HG03558 (cell line): ENCODE results near the gene DAND5.
"Not testable (repeated sequence)": the region's sequence is repeated elsewhere in the genome, so short reads cannot be mapped to it uniquely, and the experiment has no call there.

Source experiments
- ATAC-seq: cut with Tn5 transposase; IDR thresholded peaks from one replicate; pipeline ENCODE4 v1.9.1; 2021; ENCODE audit warnings: moderate number of reproducible peaks; ENCODE audit not compliant: unreplicated experiment; ENCODE audit errors: extremely low read depth

The DAND5 gene

GRCh38 chr19:12959481-12959880 lies 9.9 kb upstream of the DAND5 start:
- no peak for ATAC-seq

- ATAC-seq: no peak
Measured at GRCh38 chr19:12965017-12965811, 4.2 kb upstream of the DAND5 start.

- ATAC-seq: no peak
Measured at GRCh38 chr19:12965812-12966135, 3.6 kb upstream of the DAND5 start.

GRCh38 chr19:12967907-12968306 lies 1.5 kb upstream of the DAND5 start:
- no peak for ATAC-seq

- ATAC-seq: no peak
Measured at GRCh38 chr19:12970070-12970820, 869 bp downstream of the DAND5 start.

GRCh38 chr19:12973236-12973635 lies 3.9 kb downstream of the DAND5 start:
- no peak for ATAC-seq

GRCh38 chr19:12974301-12975220 lies 5.2 kb downstream of the DAND5 start:
- ATAC-seq: no peak

GRCh38 chr19:12975221-12975741 lies 5.9 kb downstream of the DAND5 start:
- ATAC-seq: no peak

GRCh38 chr19:12976109-12976508 lies 6.7 kb downstream of the DAND5 start:
- ATAC-seq: not testable (repeated sequence)

- no peak for ATAC-seq
Measured at GRCh38 chr19:12979974-12980373, 10.6 kb downstream of the DAND5 start.

- ATAC-seq: no peak
Measured at GRCh38 chr19:12982648-12983047, 13.3 kb downstream of the DAND5 start.

GRCh38 chr19:12983091-12983490 lies 13.7 kb downstream of the DAND5 start:
- no peak for ATAC-seq

GRCh38 chr19:12983542-12984142 lies 14.3 kb downstream of the DAND5 start:
- no peak for ATAC-seq

GRCh38 chr19:12984143-12984627 lies 14.8 kb downstream of the DAND5 start:
- no peak for ATAC-seq

- no peak for ATAC-seq
Measured at GRCh38 chr19:12984683-12985048, 15.3 kb downstream of the DAND5 start.

- no peak for ATAC-seq
Measured at GRCh38 chr19:12985049-12985776, 15.8 kb downstream of the DAND5 start.

- no peak for ATAC-seq
Measured at GRCh38 chr19:12986726-12987125, 17.4 kb downstream of the DAND5 start.

GRCh38 chr19:12987190-12987589 lies 17.8 kb downstream of the DAND5 start:
- ATAC-seq: no peak

GRCh38 chr19:12987781-12988180 lies 18.4 kb downstream of the DAND5 start:
- ATAC-seq: no peak
